LNCaP clone FGC (cell line): ENCODE data around the gene EHBP1L1.
A peak's percentile ranks its signal among the peaks of the same experiment; 100 is the strongest.

Experiments used
- DNase-seq: peaks from one replicate; pipeline ENCODE4 v3.0.0-alpha.2; 2011; ENCODE audit warnings: low read depth
- H3K4me3 ChIP-seq: 2 replicates; pipeline ENCODE4 v1.5.1; 2011; ENCODE audit warnings: mild to moderate bottlenecking, low read depth, low read length, control low read depth
- TF ChIP-seq, protein P1 (sequence below): IDR thresholded peaks from 2 replicates; pipeline ENCODE4 v1.5.1; 2012; ENCODE audit warnings: mild to moderate bottlenecking; ENCODE audit not compliant: control insufficient read depth, insufficient read depth; ENCODE audit errors: extremely low read depth

Gene EHBP1L1

DNA sequence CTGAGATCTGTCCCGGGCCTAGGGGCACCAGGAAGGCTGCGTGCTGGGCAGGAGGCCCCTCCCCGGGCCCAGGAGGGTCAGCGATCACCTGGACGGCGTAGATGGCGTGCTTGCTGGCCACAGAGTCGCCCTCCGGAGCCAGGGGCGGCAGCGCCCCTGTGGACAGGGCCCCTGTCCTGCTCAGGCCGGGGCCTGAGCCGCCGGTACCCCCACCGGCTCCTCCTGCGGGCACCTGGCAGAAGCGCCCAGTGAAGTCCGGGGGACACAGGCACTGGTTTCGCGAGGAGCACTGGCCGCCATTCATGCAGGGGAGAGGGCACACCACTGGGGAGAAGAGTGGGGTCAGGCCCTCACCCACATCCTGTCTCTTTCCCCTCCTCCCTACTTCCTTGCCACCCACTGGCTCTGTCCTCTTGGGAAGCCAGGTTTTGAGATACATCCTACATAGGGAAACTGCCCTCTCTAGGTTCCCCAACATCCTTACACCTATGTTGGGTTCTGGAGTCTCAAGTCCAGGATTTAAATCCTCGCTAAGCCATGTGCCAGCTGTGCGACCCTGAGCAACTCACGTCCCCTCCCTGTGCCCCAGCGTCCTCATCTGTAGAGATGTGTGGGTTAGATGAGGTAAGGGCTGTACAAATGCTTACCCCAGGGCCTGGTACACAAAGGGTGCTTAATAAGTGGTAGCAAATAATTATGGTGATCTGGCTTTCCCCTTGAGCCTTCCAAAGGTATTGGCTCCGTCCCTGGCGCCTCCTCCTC lies 21.6 kb upstream of the EHBP1L1 start:
- H3K4me3 ChIP-seq, result no peak overlapping the region
- no peak for DNase-seq
- TF ChIP-seq, protein P1, sequence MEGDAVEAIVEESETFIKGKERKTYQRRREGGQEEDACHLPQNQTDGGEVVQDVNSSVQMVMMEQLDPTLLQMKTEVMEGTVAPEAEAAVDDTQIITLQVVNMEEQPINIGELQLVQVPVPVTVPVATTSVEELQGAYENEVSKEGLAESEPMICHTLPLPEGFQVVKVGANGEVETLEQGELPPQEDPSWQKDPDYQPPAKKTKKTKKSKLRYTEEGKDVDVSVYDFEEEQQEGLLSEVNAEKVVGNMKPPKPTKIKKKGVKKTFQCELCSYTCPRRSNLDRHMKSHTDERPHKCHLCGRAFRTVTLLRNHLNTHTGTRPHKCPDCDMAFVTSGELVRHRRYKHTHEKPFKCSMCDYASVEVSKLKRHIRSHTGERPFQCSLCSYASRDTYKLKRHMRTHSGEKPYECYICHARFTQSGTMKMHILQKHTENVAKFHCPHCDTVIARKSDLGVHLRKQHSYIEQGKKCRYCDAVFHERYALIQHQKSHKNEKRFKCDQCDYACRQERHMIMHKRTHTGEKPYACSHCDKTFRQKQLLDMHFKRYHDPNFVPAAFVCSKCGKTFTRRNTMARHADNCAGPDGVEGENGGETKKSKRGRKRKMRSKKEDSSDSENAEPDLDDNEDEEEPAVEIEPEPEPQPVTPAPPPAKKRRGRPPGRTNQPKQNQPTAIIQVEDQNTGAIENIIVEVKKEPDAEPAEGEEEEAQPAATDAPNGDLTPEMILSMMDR, result no peak

DNA sequence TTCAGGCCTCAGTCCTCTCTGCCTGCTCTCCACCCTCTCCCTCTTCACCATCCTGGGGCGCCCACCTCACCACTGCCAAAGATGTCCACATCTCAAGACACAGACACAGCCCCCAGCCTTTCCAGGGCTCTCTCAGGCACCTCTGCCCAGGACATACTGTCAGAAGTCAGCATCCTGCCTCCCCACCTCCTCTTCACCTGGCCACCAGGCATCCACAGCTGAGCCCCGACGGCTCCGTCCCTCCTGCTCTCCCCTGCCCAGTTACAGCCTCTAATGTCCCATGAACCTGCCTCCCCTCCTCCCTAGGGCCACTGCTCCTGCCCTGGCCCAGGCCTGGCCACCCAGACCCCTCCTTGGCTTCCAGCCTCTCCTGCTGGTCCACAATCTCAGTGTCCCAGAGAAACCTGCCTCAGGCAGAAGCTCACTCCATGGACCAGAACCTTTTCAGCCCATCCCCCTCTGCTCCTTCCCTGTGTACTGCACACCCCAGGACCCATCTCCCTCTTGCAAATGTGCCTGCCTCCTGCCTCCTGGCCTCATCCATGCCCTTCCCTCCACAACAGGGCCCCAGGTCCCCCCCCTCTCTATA lies 20.9 kb upstream of the EHBP1L1 start:
- TF ChIP-seq, protein P1, result no peak
- no peak overlapping the region for H3K4me3 ChIP-seq

DNA sequence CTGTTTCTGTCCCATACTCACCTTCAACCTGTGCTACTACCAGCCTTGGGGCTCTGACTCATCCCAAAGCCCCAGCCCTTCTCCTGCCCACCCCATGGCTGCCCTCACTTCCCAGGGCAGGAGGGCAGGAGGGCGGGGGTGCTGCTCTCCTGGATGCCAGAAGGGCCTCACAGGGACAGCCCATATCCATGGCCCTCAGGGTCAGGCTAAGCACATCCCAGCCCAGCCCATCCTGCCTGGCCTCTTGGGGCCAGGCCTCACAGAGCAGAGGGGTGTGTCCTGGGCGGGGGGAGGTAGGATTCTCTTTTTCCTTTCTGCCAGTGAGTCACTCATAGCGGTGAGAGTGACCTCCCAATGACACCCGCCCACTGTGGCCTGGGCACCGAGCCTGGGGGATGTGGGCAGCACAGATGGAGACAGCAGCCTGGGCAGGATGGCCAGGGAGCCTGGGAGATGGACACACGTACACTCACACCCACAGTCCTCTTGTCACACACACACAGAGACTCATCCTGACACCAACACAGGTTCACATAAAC lies 20.1 kb upstream of the EHBP1L1 start:
- H3K4me3 ChIP-seq, result no peak overlapping the region
- DNase-seq, result no peak
- TF ChIP-seq, protein P1, result no peak

More for the DNA sequence above, 20.9 kb upstream of the EHBP1L1 start:
- no peak for DNase-seq

DNA sequence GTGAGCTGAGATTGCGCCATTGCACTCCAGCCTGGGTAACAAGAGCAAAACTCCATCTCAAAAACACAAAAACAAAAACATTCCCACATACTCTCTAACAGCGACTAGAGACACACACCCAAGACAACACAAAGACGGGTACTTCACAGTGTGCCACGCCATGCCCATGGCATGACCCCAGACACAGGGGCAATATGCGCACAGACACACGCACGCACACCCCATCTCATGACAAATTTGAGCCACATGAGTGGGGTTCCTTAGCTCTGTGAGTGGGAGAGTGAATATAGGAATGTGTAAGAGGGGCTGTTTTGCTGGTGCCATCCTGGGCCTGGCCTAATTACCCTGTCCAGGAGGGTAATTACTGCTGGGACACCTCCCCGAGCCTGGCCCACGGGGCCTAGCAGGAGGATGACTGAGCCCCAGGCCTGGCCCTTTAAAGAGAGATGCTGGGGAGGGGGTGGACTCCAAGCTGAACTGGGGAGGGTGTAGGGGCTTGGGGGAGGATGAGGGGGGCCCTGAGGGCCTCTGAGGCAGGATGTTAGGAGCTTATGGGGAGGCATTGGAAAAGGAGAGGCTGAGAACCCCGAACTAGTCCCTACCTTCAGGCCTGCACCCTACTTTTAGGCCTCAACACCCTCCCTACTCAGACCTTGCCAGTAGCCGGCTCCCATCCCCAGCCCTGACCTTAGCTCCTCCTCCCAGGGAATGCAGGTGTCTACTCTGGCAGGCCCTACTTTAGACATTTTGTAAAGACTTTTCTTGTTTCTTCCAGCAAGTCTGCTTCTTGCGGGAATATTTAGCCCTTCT lies 19.2 kb upstream of the EHBP1L1 start:
- H3K4me3 ChIP-seq, result peak overlapping the region; percentile 49
- DNase-seq, result no peak
- TF ChIP-seq, protein P1, result no peak

DNA sequence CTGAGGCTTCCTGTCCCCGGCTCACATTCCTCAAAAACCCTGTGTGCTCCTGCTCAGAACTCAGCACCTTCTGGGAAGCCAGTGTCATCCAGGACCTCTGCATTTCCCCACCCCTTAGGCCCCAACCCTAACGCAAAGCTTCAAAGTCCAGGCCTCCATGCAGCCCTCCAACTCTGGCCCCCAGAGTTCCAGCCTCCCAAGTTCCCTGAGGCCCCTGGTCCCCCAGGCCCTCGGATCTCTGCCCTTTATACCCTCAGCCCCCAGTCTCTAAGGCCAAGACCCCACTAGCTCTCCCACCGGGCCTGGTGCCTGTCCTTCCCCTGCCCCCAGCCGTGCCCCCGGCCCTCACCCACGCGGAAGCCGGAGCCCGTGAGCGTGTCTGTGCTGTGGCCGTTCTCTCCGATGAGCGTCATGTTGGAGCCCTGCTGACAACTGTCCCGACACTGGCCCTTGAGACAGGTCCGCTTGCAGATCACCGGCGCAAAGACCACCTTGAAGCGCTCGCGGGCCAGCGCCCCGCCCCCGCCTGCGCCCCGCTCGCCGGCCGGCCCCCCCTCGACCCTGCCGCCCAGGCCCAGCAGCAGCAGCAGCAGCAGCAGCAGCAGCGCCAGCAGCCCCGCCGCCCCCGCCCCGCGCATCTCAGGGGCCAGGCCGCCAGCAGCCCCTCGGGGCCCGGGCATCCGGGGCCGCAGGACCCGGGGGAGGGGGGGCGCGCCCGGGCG lies 18.4 kb upstream of the EHBP1L1 start:
- DNase-seq, result no peak
- peak overlapping the region; percentile 49 for H3K4me3 ChIP-seq
- TF ChIP-seq, protein P1, result no peak
